Breast epithelium (tissue), 4 donors: ENCODE results near the gene EDA. TPM values are rescaled to one million over a fixed set of nuclear protein-coding genes. Genes with fewer than 3 reads are reported as not detected.

Experiments used
- DNase-seq, 2 donors: peaks; one replicate each; pipeline ENCODE4 v3.0.0-alpha.2; 2019; ENCODE audit warnings: low spot score in 2 of 2
- H3K27ac ChIP-seq, 2 donors: fragments of 200-600 bp; sonication (generic) in 1 of 2; one replicate each; pipeline ENCODE4 v1.5.1; 2016 to 2019; ENCODE audit warnings: mild to moderate bottlenecking in 1 of 2
- H3K27me3 ChIP-seq, 2 donors: fragments of 200-600 bp; sonication (generic) in 1 of 2; one replicate each; pipeline versions ENCODE4 v1.5.1 to v1.6.0; 2017 to 2019; ENCODE audit warnings: control low read depth in 1 of 2, mild to moderate bottlenecking in 1 of 2
- H3K36me3 ChIP-seq: fragments of 200-600 bp; one replicate; pipeline ENCODE4 v1.5.1; 2019
- H3K4me1 ChIP-seq, 2 donors: fragments of 200-600 bp; sonication (generic); one replicate each; pipeline ENCODE4 v1.5.1; 2016 to 2019; ENCODE audit warnings: control low read depth in 1 of 2
- H3K4me3 ChIP-seq, 3 donors: fragments of 200-600 bp; sonication (generic); 1 replicate in 2 of 3; 2 replicates in 1 of 3; pipeline ENCODE4 v1.5.1; 2016 to 2019; ENCODE audit warnings: mild to moderate bottlenecking in 3 of 3, moderate library complexity in 2 of 3
- H3K9me3 ChIP-seq, 2 donors: fragments of 200-600 bp; sonication (generic) in 1 of 2; one replicate each; pipeline ENCODE4 v1.5.1; 2016 to 2019; ENCODE audit warnings: control low read depth in 1 of 2
- CTCF ChIP-seq, 3 donors: fragments of 450-650 bp; IDR thresholded peaks; one replicate each; pipeline ENCODE4 v1.5.1; 2016 to 2017; ENCODE audit warnings: antibody characterized with exemption in 3 of 3, mild to moderate bottlenecking in 3 of 3, moderate library complexity in 3 of 3
- POLR2A ChIP-seq: fragments of 450-650 bp; IDR thresholded peaks from one replicate; pipeline ENCODE4 v1.6.1; 2016; ENCODE audit warnings: antibody characterized with exemption, mild to moderate bottlenecking, moderate library complexity
- POLR2AphosphoS5 ChIP-seq, 3 donors: sonication (generic); formaldehyde crosslinking; IDR thresholded peaks; one replicate each; pipeline ENCODE4 v1.6.1; 2017; ENCODE audit warnings: antibody characterized with exemption in 3 of 3
- intact Hi-C: fragments of 100-400 bp; cut with DNase I; formaldehyde crosslinking; loops from one replicate; pipeline ENCODE4 v1.15.1; 2023; ENCODE audit warnings: low total_unique reads
- total RNA-seq, 3 donors: library from RNA; depleted of rRNA; stranded (reverse); fragments of >200 nt; gene quantifications; one replicate each; pipeline ENCODE4 v1.1.0, GENCODE V29; 2016

The EDA gene
- total RNA-seq, 3 donors from 2014 or later = 3.6 to 6.7 (median 5.0) TPM

DNA sequence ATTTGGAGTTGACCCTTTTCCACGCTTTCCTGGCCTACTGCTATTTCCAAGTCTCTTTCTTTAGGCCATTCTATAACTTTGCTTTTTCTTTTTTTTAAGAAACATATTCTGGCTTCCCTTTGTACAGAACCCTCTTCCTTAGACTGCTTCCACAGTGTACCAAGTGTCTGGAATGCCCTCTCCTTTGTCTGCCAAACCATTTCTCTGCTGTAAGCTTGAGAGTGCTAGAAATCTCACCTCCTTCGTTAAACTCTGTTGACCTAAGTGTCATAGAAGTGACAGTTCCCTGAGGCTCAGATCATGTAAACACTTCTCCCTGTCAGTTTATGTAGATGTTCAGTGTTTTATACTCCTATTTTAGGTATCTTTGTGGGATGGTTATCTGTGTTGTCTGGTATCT, 108.4 kb downstream of the EDA start:
- H3K27ac ChIP-seq = no peak overlapping the region
- TF ChIP-seq CTCF (IDR thresholded peaks at IDR 0.05) (no peak), POLR2AphosphoS5 (IDR thresholded peaks at IDR 0.05) (no peak), POLR2A (no peak)
- peaks cover 0 to 10% of the 10 kb centered on the region in 2 donors for H3K27me3 ChIP-seq
- H3K4me1 ChIP-seq = no peaks in the 10 kb centered on the region
- no peaks in the 10 kb centered on the region for H3K36me3 ChIP-seq
- no peak for DNase-seq
- H3K4me3 ChIP-seq = no peak overlapping the region
- intact Hi-C loops = no loop called here
- peaks cover 2 to 7% of the 10 kb centered on the region in 2 donors for H3K9me3 ChIP-seq

DNA sequence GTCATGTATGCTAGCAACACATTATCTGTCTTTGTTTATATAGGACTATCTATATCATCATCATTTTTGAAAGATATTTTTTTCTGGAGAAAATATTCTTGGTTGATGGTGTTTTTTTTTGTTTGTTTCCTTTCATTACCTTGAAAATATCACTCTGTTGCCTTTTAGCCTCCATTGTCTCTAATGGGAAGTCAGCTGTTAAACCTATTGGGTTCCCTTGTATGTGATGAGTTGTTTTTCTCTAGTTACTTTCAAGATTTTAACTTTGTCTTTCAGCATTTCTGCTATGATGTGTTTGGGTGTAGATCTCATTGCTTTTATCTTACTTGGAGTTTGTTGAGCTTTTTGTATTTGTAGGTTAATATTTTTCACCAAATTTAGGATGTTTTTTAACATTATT, 124.4 kb downstream of the EDA start:
- Histone ChIP-seq H3K4me1 (no peaks in the 10 kb centered on the region), H3K27ac (no peak overlapping the region), H3K4me3 (no peak overlapping the region), H3K27me3 (peaks cover 0 to 9% of the 10 kb centered on the region in 2 donors), H3K36me3 (no peaks in the 10 kb centered on the region), H3K9me3 (peaks cover 12 to 34% of the 10 kb centered on the region in 2 donors)
- no peak for DNase-seq
- TF ChIP-seq CTCF (IDR thresholded peaks at IDR 0.05) = no peak
- TF ChIP-seq POLR2AphosphoS5 (IDR thresholded peaks at IDR 0.05) = no peak
- TF ChIP-seq POLR2A = no peak
- intact Hi-C loops = no loop called here

- H3K27ac ChIP-seq = no peak overlapping the region
- DNase-seq = no peak
- H3K4me3 ChIP-seq = no peak overlapping the region
- H3K36me3 ChIP-seq = no peaks in the 10 kb centered on the region
- intact Hi-C loops = no loop called here
- no peak for TF ChIP-seq POLR2AphosphoS5 (IDR thresholded peaks at IDR 0.05)
- TF ChIP-seq CTCF (IDR thresholded peaks at IDR 0.05) = no peak
- TF ChIP-seq POLR2A = no peak
- peaks cover 12 to 34% of the 10 kb centered on the region in 2 donors for H3K9me3 ChIP-seq
- peaks cover 0 to 15% of the 10 kb centered on the region in 2 donors for H3K27me3 ChIP-seq
- no peaks in the 10 kb centered on the region for H3K4me1 ChIP-seq
Measured at GRCh38 chrX:69741721-69742120, 125.8 kb downstream of the EDA start.

DNA sequence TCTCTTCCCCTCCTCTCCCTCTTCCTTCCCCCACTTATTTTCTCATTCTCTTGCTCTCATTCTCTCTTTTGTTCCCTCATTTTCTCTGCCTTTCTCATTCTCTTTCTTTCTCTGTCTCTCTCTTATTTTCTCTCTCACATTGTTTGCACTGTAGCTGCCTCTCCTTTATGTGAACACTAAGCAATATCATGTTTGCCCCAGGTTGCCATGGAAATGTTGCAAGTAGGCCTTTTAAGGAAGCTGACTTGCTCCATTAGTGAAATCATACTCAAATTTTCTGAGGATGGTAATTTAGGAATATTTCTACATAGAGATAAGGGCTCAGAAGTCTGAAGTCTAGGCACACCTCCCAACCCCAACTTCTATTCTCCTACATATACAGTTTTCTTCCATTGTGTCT, 130.1 kb downstream of the EDA start:
- no peak for TF ChIP-seq POLR2AphosphoS5 (IDR thresholded peaks at IDR 0.05)
- TF ChIP-seq CTCF (IDR thresholded peaks at IDR 0.05) = no peak
- TF ChIP-seq POLR2A = no peak
- H3K36me3 ChIP-seq = no peaks in the 10 kb centered on the region
- intact Hi-C loops = no loop called here
- H3K27me3 ChIP-seq = peaks cover 0 to 12% of the 10 kb centered on the region in 2 donors
- H3K9me3 ChIP-seq = peaks cover 6 to 19% of the 10 kb centered on the region in 2 donors
- no peak for DNase-seq
- no peak overlapping the region for H3K27ac ChIP-seq
- no peak overlapping the region for H3K4me3 ChIP-seq
- no peaks in the 10 kb centered on the region for H3K4me1 ChIP-seq

DNA sequence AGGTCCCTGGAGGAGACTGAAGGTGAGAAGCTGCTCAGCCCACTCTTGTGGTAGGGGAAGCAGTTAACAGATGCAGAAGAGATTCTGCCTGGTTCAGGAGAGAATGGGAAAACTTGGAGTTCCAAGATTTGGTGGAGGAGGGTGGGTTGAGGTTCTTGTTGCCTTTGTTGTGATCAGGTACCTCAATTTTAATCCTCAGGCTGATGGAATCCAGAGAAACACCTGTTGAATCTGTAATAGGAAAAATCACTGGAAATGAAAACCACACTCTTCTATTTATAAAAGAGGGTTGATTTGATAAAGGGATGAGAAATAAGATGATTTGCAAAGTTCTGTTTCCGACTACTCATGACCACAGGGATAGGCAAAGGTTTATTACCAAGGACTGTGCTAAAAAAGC, 132.1 kb downstream of the EDA start:
- Histone ChIP-seq H3K4me1 (no peaks in the 10 kb centered on the region), H3K9me3 (peaks cover 0 to 8% of the 10 kb centered on the region in 2 donors), H3K27me3 (peaks cover 0 to 12% of the 10 kb centered on the region in 2 donors), H3K27ac (no peak overlapping the region), H3K4me3 (no peak overlapping the region), H3K36me3 (no peaks in the 10 kb centered on the region)
- DNase-seq = no peak
- TF ChIP-seq POLR2A = no peak
- no peak for TF ChIP-seq POLR2AphosphoS5 (IDR thresholded peaks at IDR 0.05)
- TF ChIP-seq CTCF (IDR thresholded peaks at IDR 0.05) = no peak
- intact Hi-C loops = no loop called here
